ES-I3 (cell line): ENCODE data around the gene OSBP.

ENCODE experiments used
- H3K36me3 ChIP-seq: 2 replicates; pipeline ENCODE4 v1.6.1; 2013; ENCODE audit warnings: mild to moderate bottlenecking, low read length, control low read depth, moderate library complexity; ENCODE audit not compliant: insufficient read depth
- H3K4me1 ChIP-seq: 2 replicates; pipeline ENCODE4 v1.6.1; 2013; ENCODE audit warnings: mild to moderate bottlenecking, control low read depth, low read length; ENCODE audit not compliant: insufficient read depth
- H3K9ac ChIP-seq: 2 replicates; pipeline ENCODE4 v1.6.1; 2013; ENCODE audit warnings: low read depth, mild to moderate bottlenecking, low read length, moderate library complexity
- H3K9me3 ChIP-seq: 2 replicates; pipeline ENCODE4 v1.6.1; 2013; ENCODE audit warnings: mild to moderate bottlenecking, low read length, moderate library complexity; ENCODE audit not compliant: control insufficient read depth, insufficient read depth

OSBP gene

DNA sequence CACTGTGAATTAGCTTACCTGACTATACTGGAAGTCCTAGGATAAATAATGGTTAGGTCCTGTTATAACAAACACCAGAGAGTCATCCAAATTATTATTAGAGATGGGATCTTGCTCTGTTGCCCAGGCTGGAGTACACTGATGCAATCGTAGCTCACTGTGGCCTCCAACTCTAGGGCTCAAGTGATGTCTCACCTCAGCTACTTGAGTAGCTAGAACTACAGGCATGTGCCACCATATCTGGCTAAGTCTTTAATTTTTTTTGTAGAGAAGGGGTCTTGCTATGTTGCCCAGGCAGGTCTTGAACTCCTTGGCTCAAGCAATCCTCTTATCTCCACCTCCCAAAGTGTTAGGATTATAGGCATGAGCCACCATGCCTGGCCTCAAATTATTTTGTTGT, 37.2 kb downstream of the OSBP start:
- Histone ChIP-seq H3K36me3 (peaks cover 16% of the 10 kb centered on the region), H3K9ac (no peak overlapping the region), H3K9me3 (no peaks in the 10 kb centered on the region), H3K4me1 (peaks cover 8% of the 10 kb centered on the region; the same call in 1 of the 2 replicates)

DNA sequence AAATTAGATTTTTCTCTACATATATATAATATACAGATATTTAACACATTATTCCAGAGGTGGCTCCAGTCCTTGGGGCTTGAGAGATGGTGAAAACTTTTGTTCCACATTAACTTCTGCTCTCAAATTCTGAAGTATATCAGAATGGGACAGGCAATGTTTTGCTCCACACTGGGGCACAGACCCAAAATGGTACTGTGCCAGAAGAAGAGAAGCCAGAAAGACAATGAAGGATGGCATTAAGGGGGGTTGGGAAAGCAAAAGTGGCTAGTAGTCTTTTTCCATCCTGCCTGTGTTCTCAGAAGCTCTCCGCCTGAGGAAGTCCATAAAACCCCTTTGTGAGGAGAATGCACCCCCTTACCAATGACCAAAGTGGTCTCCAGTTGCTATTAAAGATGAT, 40.1 kb downstream of the OSBP start:
- no peaks in the 10 kb centered on the region for H3K9me3 ChIP-seq
- no peaks in the 10 kb centered on the region for H3K4me1 ChIP-seq
- H3K9ac ChIP-seq: no peak overlapping the region
- peaks cover 13% of the 10 kb centered on the region for H3K36me3 ChIP-seq

DNA sequence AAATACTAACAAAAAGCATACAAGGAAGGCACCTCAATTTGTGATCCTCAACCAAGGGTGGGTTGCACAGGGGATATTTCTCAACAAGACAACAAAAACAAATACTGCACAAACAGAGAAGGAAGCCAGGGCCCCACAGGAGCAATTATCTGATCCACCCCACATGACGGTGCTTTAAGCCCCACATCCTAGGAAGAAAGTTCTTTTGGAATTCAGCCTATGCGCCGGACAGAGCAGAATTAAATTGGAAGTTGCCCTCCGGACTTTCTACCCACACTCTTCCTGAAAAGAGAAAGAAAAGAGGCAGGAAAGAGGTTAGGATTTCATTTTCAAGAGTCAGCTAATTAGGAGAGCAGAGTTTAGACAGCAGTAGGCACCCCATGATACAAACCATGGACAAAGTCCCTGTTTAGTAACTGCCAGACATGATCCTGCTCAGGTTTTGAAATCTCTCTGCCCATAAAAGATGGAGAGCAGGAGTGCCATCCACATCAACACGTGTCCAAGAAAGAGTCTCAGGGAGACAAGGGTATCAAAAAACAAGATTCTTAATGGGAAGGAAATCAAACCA, 40.6 kb downstream of the OSBP start:
- H3K9me3 ChIP-seq: no peaks in the 10 kb centered on the region
- peaks cover 13% of the 10 kb centered on the region for H3K36me3 ChIP-seq
- no peak overlapping the region for H3K9ac ChIP-seq
- H3K4me1 ChIP-seq: no peaks in the 10 kb centered on the region

DNA sequence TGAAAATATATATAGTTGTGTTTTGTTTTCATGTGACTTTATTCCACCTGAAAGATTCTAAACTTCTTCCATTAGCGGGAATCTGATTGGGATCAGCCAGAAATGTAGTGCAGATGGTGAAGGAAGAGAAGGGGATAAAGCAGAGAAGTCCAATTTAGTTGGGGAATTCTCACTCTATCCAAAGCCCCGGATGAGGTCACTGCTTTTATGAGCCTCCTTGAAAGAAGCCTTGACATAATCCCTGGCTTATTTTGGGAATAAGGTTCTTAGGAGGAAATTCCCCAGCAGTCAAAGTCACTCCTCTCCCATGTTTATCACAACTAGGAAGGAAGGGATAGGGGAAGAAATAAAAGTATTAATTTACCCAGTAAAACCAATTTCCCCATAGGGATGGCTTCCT, 41.1 kb downstream of the OSBP start:
- Histone ChIP-seq H3K9me3 (no peaks in the 10 kb centered on the region), H3K4me1 (no peaks in the 10 kb centered on the region), H3K36me3 (peaks cover 13% of the 10 kb centered on the region), H3K9ac (no peak overlapping the region)

DNA sequence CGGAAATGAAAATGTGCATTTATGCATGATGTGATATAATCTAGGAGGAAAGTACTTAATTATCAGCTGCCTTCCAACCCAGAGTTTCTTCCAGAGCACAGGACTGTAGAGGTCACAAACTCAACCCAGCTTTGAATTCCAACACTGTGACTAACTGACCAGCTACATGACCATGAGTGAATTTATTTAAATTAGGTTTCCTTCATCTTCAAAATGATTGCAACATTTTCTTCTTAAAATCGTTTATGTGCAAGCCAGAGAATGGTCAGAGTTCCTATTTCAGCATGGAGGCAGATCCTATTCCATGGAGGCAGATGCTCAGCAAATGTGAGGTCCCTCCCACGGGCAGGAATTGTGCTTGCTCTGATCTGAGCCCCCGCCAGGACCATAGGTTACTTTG, 42.4 kb downstream of the OSBP start:
- Histone ChIP-seq H3K9me3 (no peaks in the 10 kb centered on the region), H3K4me1 (no peaks in the 10 kb centered on the region), H3K9ac (no peak overlapping the region), H3K36me3 (peaks cover 13% of the 10 kb centered on the region)

DNA sequence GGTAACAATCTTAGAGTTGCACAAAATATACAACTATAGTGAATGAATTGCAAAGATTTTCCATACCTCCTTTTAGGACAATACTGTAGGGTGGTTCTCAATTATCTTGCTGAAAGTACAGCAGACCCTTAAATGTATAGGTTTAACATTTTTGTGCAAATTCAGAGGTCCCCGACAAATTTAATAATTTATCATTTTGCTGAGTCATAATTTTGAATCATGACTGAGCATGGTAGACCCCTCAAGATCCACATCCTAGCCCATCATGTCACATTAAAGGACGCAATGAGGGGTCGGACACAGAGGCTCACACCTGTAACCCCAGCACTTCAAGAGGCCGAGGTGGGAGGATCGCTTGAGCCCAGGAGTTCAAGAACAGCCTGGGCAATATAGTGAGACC, 43.5 kb downstream of the OSBP start:
- no peaks in the 10 kb centered on the region for H3K4me1 ChIP-seq
- no peak overlapping the region for H3K9ac ChIP-seq
- no peaks in the 10 kb centered on the region for H3K9me3 ChIP-seq
- H3K36me3 ChIP-seq: peaks cover 7% of the 10 kb centered on the region

DNA sequence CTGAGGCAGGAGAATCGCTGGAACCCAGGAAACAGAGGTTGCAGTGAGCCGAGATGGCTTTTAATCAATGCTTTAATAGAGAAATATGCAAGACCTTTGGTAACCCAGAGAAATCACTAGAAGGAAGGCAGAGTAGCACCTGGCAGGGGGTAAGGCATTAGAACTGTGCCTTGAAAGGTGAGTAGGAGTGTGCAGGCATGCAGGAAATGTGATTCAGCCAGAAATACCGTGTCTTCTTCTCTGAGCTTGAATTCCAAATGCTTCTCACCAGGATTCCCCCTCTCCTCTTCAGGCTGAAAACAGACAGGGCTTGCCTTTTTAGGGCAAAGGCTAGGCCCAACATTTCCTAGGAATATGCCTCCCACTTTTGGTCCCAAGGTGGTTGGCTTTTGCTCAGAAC, 53.3 kb downstream of the OSBP start:
- Histone ChIP-seq H3K9me3 (no peaks in the 10 kb centered on the region), H3K36me3 (no peaks in the 10 kb centered on the region), H3K9ac (no peak overlapping the region), H3K4me1 (no peaks in the 10 kb centered on the region; the same call in none of the 2 replicates)

DNA sequence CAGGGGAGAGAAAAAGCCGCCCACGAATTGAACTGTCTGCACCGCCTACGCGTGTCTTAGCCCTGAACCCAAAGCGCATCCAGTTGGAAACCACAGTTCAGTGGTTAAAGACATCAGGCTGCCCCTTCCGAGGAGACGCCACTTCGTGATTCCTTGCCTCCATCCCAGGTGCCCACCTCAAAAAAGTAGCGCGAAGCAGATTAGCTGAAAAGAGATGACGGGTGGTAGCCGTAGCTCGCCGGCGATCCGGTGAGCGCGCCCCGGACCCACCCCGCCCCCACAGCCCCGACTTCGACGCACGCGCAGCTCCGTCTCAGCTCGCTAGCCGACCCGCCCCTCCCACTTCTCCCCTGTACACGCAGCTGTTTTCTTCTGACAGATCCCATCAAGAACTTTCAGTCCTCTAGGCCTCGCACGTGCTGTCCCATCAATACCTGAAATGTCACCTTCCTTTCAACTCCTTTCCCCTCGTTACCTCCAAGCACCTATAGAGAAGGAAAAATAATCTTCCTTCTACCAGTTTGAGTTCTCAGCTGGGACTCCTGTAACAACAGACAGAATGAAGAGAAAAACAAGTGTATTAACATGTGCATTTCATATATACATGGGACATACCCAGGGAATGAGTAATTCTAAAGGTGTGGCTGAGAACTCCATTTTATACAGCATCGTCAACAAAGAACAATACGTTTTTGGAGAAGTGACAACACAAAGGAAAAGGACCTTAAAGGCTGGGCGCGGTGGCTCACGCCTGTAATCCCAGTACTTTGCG, 54.7 kb downstream of the OSBP start:
- Histone ChIP-seq H3K36me3 (no peaks in the 10 kb centered on the region), H3K4me1 (no peaks in the 10 kb centered on the region; the same call in none of the 2 replicates), H3K9ac (peak overlapping the region; percentile 89), H3K9me3 (no peaks in the 10 kb centered on the region)

DNA sequence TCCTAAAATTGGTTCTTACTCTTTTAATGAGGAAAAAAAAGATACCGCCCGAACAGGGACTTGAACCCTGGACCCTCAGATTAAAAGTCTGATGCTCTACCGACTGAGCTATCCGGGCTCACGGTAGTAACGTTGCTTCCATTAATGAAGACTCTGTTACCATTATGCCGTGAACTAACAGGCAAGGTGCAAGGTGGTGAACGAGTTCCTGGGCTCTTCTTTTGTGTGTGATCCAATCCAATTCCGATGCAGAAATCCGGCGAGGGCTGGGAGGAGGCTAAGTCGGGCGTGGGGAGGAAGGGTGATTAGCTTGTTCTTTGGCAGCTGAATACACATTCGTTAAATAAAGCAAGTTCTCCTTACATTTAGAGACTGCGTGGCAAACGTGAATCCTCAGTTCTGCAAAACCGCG, 55.3 kb downstream of the OSBP start:
- no peaks in the 10 kb centered on the region for H3K36me3 ChIP-seq
- H3K4me1 ChIP-seq: no peaks in the 10 kb centered on the region; the same call in none of the 2 replicates
- H3K9ac ChIP-seq: peak overlapping the region; percentile 89
- H3K9me3 ChIP-seq: no peaks in the 10 kb centered on the region

DNA sequence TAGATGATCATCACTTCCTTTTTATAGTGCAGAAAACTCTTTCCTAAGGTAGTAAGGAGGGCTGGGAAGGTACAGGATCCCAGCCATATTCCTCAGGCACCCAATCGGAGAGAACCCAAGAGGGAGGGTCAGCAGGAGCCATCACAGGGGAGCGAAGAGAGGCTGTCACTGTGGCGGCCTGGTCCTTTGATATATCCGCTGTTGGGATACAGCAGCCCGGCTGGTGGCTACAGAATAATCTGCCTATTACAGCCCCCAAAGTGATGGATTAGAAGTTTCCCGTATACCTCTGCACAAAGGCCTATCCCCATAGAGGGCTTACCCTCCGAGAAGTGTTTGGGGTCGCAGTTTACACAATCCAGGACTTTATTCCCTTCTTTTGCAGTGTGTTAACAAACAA, 55.7 kb downstream of the OSBP start:
- H3K9ac ChIP-seq: peak overlapping the region; percentile 89; the same call in 1 of the 2 replicates
- no peaks in the 10 kb centered on the region for H3K36me3 ChIP-seq
- no peaks in the 10 kb centered on the region; the same call in none of the 2 replicates for H3K4me1 ChIP-seq
- no peaks in the 10 kb centered on the region for H3K9me3 ChIP-seq

DNA sequence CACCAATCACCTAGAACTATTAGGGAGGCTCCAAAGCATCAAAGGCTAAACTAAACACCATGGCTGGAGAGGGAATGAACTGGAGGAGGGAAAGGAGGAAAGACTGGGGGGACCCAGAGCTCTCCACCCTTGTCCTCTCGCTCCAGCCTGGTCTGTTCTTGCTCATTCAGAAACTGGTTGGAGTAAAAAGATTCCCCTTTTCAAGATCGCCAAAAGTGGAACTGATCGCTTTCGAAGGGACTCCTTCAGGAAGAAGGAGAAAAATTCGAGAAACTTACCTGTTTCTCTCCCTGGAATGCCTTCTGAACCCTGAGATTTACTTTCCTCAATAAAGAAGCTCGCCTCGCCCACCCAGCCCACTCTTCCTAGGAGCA, 57.3 kb downstream of the OSBP start:
- Histone ChIP-seq H3K9me3 (no peaks in the 10 kb centered on the region), H3K9ac (peak overlapping the region; percentile 87), H3K4me1 (no peaks in the 10 kb centered on the region; the same call in none of the 2 replicates), H3K36me3 (no peaks in the 10 kb centered on the region)

DNA sequence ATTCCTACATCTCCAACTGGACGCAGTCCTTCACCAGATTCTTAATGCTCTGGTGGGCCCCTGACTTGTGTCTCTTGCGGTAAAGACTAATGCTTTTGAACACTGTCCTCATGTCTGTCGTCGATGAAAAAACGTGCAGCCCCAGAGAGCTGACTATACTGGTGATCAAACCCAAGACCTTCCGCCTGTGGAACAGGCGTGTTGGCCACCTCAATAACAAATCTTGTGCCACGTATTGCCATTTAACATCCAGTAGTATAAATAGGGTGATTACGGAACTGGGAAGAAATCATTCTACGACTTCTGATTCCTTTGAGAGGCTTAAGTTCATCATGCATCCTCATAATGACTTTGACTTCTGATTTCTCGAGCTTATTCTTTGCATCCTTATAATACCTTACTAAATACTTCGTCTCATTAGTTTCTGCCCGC, 58.6 kb downstream of the OSBP start:
- H3K4me1 ChIP-seq: peaks cover 3% of the 10 kb centered on the region
- H3K9ac ChIP-seq: peak overlapping the region; percentile 77; the same call in 1 of the 2 replicates
- H3K9me3 ChIP-seq: no peaks in the 10 kb centered on the region
- H3K36me3 ChIP-seq: no peaks in the 10 kb centered on the region

DNA sequence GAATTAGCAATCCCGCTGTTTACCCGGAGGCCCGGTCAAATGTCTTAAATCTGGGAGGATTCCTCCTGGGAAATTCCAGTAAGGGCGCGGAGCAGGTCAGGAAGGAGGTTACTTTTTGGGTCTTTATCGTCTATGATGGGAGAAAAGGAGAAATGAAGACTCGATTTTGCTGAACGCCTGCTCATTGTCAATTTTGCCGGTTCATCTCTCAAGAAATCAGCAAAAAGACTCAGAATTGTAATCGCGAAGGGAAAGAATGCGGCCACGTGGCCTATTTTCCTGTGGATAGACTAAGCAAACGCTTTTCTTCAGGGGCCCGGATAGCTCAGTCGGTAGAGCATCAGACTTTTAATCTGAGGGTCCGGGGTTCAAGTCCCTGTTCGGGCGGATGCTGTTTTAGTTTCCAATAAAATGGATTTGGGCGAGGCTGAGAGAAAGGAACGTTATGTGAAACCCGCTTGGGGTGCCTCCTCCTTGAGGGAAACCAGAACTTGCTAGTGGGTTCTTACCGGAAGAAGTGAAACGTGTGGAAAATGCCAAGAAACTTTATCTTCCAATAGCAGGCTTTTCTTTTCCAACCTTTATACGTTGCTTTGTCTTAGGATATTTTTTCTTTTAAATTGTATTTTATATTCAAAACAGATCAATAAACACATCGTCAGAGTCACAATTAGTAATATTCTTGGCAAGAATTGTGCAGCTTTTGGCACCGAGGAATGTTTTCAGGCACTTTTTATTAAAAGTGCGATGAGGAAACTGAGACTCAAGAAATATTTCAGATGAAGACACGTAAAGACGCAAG, 59.3 kb downstream of the OSBP start:
- Histone ChIP-seq H3K9ac (peak overlapping the region; percentile 77), H3K4me1 (peaks cover 3% of the 10 kb centered on the region), H3K36me3 (no peaks in the 10 kb centered on the region), H3K9me3 (no peaks in the 10 kb centered on the region)

DNA sequence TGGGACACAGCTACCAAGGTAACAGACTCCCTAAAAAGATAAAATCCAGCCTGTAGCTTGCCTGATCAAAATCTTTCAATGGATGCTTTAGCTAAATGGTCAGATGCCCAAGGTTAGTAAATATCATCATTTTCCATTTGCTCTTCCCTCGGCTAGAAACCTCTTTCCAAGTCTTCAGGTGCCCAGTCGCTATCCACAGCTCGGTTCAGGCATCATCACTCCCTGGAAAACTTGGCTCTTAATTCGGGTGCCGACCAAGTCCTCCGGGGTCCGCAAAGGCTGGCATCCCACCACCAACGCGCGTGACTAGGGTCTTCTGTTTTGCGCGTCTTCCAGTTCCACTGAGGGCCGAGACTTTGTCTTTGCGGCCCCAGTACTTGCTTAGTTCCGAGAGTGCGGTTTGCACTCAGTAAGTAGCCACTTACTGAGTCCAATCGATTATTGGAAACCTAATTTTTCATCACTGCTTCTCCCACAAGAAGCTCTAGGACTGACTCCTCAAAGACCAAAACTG, 59.9 kb downstream of the OSBP start:
- H3K36me3 ChIP-seq: no peaks in the 10 kb centered on the region

More for the DNA sequence above, 59.9 kb downstream of the OSBP start:
- H3K9ac ChIP-seq: peak overlapping the region; percentile 77
- H3K9me3 ChIP-seq: no peaks in the 10 kb centered on the region
- peaks cover 3% of the 10 kb centered on the region for H3K4me1 ChIP-seq
